OCI-LY7 (cell line): ENCODE measurements around the gene CAMKK1. TPM values are rescaled to one million over a fixed set of nuclear protein-coding genes. Genes with fewer than 3 reads are reported as not detected.

Experiments
- BruUV-seq: library from RNA; stranded (reverse); fragments of 400-500 nt; replicated peaks from 2 replicates; lab custom pipeline; 2021; lab: Mats Ljungman, UMichigan
- CTCF ChIA-PET: fragments of 300-600 bp; sonication (Branson Sonifier 250); formaldehyde crosslinking; loops from one replicate; lab custom pipeline; 2022; ENCODE audit warnings: antibody characterized with exemption; ENCODE audit not compliant: unreplicated experiment; lab: Charles Lee
- POLR2A ChIA-PET: fragments of 300-600 bp; sonication (Branson Sonifier 250); formaldehyde crosslinking; loops from one replicate; lab custom pipeline; 2022; ENCODE audit warnings: antibody characterized with exemption; lab: Charles Lee
- DNase-seq: peaks from one replicate; pipeline ENCODE4 v3.0.0-alpha.2; 2015; ENCODE audit warnings: low spot score
- H2AFZ ChIP-seq: fragments of 200-600 bp; sonication (generic), shearing (Covaris generic); 2 replicates; pipeline ENCODE4 v1.6.1; 2014; ENCODE audit warnings: mild to moderate bottlenecking, antibody characterized with exemption, low read length, moderate library complexity
- H3K27ac ChIP-seq: fragments of 200-600 bp; sonication (generic); 2 replicates; pipeline ENCODE4 v1.5.1; 2014; ENCODE audit warnings: mixed run types, low read depth, mild to moderate bottlenecking, moderate library complexity, low read length, inconsistent platforms; ENCODE audit not compliant: poor library complexity, severe bottlenecking
- H3K36me3 ChIP-seq: fragments of 200-600 bp; sonication (generic); 2 replicates; pipeline ENCODE4 v1.6.1; 2014; ENCODE audit warnings: mild to moderate bottlenecking, antibody characterized with exemption, low read length, moderate library complexity, mixed read lengths; ENCODE audit not compliant: insufficient read depth
- H3K4me1 ChIP-seq: fragments of 200-600 bp; sonication (generic); 2 replicates; pipeline ENCODE4 v1.5.1; 2014; ENCODE audit warnings: mild to moderate bottlenecking, low read length; ENCODE audit not compliant: insufficient read depth, poor library complexity, severe bottlenecking
- H3K4me2 ChIP-seq: fragments of 200-600 bp; sonication (generic); 2 replicates; pipeline ENCODE4 v1.6.1; 2014; ENCODE audit warnings: mild to moderate bottlenecking, low read length
- H3K4me3 ChIP-seq: fragments of 200-600 bp; sonication (generic); 2 replicates; pipeline ENCODE4 v1.5.1; 2014; ENCODE audit warnings: mild to moderate bottlenecking, low read depth, low read length; ENCODE audit not compliant: poor library complexity, severe bottlenecking
- H3K79me2 ChIP-seq: fragments of 200-600 bp; sonication (generic); 2 replicates; pipeline ENCODE4 v1.6.1; 2016; ENCODE audit warnings: low read depth, mild to moderate bottlenecking, low read length, moderate library complexity, mixed read lengths; ENCODE audit not compliant: insufficient read depth
- H3K9me2 ChIP-seq: fragments of 200-600 bp; sonication (generic); 2 replicates; pipeline ENCODE4 v1.6.1; 2016; ENCODE audit warnings: mild to moderate bottlenecking, low read length, mixed read lengths; ENCODE audit not compliant: insufficient read depth
- H3K9me3 ChIP-seq: fragments of 200-600 bp; sonication (generic); 2 replicates; pipeline ENCODE4 v1.6.1; 2014; ENCODE audit warnings: mild to moderate bottlenecking, mixed run types, low read length, mixed read lengths
- H4K20me1 ChIP-seq: fragments of 200-600 bp; sonication (generic); 2 replicates; pipeline ENCODE4 v1.6.1; 2014; ENCODE audit warnings: mild to moderate bottlenecking, antibody characterized with exemption, low read length, moderate library complexity, mixed read lengths; ENCODE audit not compliant: insufficient read depth
- EZH2phosphoT487 ChIP-seq: fragments of 200-600 bp; sonication (generic); IDR thresholded peaks from 2 replicates; pipeline ENCODE4 v1.6.1; 2018; ENCODE audit warnings: low read depth, borderline replicate concordance, mild to moderate bottlenecking, mixed run types, antibody characterized with exemption, low read length, moderate library complexity, mixed read lengths
- intact Hi-C: fragments of 100-400 bp; cut with micrococcal nuclease; formaldehyde crosslinking; loops from one replicate; pipeline ENCODE4 v1.10.0; 2022; ENCODE audit not compliant: unreplicated experiment
- total RNA-seq, 2 experiments: library from RNA; depleted of rRNA in 1 of 2; stranded (reverse); fragments of >200 nt in 1 of 2; shearing (Covaris generic) in 1 of 2; gene quantifications; 2 replicates each; pipeline ENCODE4 v1.2.3, GENCODE V29; 2014 to 2022
- TF ChIP-seq, protein P1 (sequence below): fragments of 200-600 bp; sonication (generic); conservative IDR thresholded peaks from 2 replicates; pipeline ENCODE4 v1.5.1; 2014; ENCODE audit warnings: mild to moderate bottlenecking, antibody characterized with exemption, low read length, moderate library complexity, mixed read lengths

CAMKK1 gene
- total RNA-seq, 2 experiments from 2014 or later, result 2.7 TPM

DNA sequence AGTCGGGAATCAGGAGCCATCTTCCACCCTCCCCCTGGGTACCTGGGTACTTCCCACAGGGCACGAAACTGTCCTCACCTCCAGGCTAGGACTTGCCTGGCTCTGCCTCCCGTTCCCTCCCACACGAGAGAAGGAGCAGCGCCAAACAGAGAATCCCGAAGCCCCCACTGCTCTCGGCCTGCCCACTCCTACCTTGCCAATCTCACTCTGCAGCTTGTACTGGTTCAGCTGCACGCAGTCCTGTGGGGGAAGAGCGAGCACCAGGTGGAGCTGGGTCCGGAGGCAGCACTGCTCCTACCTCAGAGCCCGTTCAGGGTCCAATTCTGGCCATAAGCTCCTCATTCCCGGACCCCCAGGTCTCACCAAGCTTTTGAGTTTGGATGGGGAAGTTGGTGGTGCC is 8.7 kb downstream of the CAMKK1 start:
- Histone ChIP-seq H3K27ac (no peak overlapping the region), H3K79me2 (no peaks in the 10 kb centered on the region), H3K4me1 (peaks cover 10% of the 10 kb centered on the region), H2AFZ (no peak overlapping the region), H3K4me2 (no peak overlapping the region), H3K9me3 (no peaks in the 10 kb centered on the region), H3K9me2 (no peaks in the 10 kb centered on the region), H3K36me3 (no peaks in the 10 kb centered on the region), H4K20me1 (no peaks in the 10 kb centered on the region), H3K4me3 (no peak overlapping the region)
- intact Hi-C loops, result no loop called here
- no peak for TF ChIP-seq EZH2phosphoT487
- TF ChIP-seq, protein P1, sequence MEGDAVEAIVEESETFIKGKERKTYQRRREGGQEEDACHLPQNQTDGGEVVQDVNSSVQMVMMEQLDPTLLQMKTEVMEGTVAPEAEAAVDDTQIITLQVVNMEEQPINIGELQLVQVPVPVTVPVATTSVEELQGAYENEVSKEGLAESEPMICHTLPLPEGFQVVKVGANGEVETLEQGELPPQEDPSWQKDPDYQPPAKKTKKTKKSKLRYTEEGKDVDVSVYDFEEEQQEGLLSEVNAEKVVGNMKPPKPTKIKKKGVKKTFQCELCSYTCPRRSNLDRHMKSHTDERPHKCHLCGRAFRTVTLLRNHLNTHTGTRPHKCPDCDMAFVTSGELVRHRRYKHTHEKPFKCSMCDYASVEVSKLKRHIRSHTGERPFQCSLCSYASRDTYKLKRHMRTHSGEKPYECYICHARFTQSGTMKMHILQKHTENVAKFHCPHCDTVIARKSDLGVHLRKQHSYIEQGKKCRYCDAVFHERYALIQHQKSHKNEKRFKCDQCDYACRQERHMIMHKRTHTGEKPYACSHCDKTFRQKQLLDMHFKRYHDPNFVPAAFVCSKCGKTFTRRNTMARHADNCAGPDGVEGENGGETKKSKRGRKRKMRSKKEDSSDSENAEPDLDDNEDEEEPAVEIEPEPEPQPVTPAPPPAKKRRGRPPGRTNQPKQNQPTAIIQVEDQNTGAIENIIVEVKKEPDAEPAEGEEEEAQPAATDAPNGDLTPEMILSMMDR, result no peak
- POLR2A ChIA-PET, result no interaction called here
- DNase-seq, result no peak
- CTCF ChIA-PET, result no interaction called here
- no TSS peak for BruUV-seq

DNA sequence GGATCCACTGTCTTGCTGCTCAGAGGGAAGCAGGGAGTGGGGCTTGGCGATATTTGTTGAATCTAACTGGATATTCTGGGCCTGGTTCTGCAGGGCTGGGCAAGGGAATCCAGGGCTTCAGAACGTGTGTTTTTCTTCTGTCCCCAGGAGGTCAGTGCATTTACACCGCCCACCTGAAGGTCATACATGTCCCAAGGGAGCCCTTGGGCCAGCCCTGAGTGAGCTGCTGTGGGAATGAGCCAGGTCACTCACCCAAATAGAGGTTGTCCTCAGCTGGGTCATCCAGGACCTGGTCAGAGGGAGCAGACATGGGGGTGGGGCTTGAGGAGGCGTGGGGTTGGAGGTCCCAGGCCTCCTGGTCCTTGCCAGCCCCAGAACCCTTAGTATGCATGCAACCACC is 10.6 kb downstream of the CAMKK1 start:
- Histone ChIP-seq H3K36me3 (no peaks in the 10 kb centered on the region), H3K4me2 (no peak overlapping the region), H3K4me1 (peaks cover 10% of the 10 kb centered on the region), H3K79me2 (no peaks in the 10 kb centered on the region), H4K20me1 (no peaks in the 10 kb centered on the region), H3K9me2 (no peaks in the 10 kb centered on the region), H3K9me3 (no peaks in the 10 kb centered on the region), H3K27ac (no peak overlapping the region), H3K4me3 (no peak overlapping the region), H2AFZ (no peak overlapping the region)
- TF ChIP-seq, protein P1, result no peak
- TF ChIP-seq EZH2phosphoT487, result no peak
- POLR2A ChIA-PET, result no interaction called here
- CTCF ChIA-PET, result no interaction called here
- BruUV-seq, result no TSS peak
- no peak for DNase-seq
- intact Hi-C loops, result no loop called here

DNA sequence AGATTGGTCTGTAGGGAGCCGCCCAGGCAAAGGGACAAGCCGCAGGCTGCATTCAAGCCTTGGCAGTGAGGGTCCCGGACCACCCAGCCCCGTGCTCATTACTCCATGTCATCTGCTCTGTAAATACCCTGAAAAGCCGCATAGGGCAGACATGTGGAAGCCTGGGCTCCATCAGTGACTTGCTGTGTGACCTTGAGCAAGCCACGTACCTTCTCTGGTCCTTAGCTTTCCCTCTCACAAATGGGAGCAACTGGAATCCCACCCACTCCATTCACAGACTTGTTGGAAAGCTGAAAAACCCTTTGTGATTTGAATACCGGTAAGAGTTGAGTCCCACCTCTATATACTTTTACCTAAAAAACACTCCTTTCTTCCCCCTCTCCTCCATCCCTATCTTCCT is 11.9 kb downstream of the CAMKK1 start:
- H3K79me2 ChIP-seq, result no peaks in the 10 kb centered on the region
- CTCF ChIA-PET, result no interaction called here

More for the DNA sequence above, 11.9 kb downstream of the CAMKK1 start:
- POLR2A ChIA-PET, result no interaction called here
- Histone ChIP-seq H3K9me2 (no peaks in the 10 kb centered on the region), H3K9me3 (no peaks in the 10 kb centered on the region), H4K20me1 (no peaks in the 10 kb centered on the region), H3K4me2 (no peak overlapping the region), H3K36me3 (no peaks in the 10 kb centered on the region), H3K27ac (no peak overlapping the region), H3K4me1 (peaks cover 10% of the 10 kb centered on the region), H3K4me3 (no peak overlapping the region), H2AFZ (no peak overlapping the region)
- no peak for TF ChIP-seq EZH2phosphoT487
- TF ChIP-seq, protein P1, result no peak
- no TSS peak for BruUV-seq
- no peak for DNase-seq
- intact Hi-C loops, result no loop called here
